Prostate gland (tissue), 2 donors: Measurements from ENCODE around the gene OR4D2. TPM values are rescaled to one million over a fixed set of nuclear protein-coding genes. Genes with fewer than 3 reads are reported as not detected.

Experiments used
- DNase-seq: peaks from one replicate; pipeline ENCODE4 v3.0.0-alpha.2; 2019; ENCODE audit warnings: low spot score
- H3K27ac ChIP-seq, 2 donors: fragments of 200-600 bp; sonication (generic); 2 replicates each; pipeline ENCODE4 v1.5.1; 2017 to 2019
- H3K27me3 ChIP-seq: fragments of 200-600 bp; sonication (generic); replicated peaks from 2 replicates; pipeline ENCODE4 v1.5.1; 2019; ENCODE audit not compliant: insufficient read depth
- H3K36me3 ChIP-seq, 2 donors: fragments of 200-600 bp; sonication (generic); 1 replicate in 1 of 2; 2 replicates in 1 of 2; pipeline versions ENCODE4 v1.5.1 to v1.8.1; 2017 to 2019
- H3K4me1 ChIP-seq: fragments of 200-600 bp; sonication (generic); replicated peaks from 2 replicates; pipeline ENCODE4 v1.5.1; 2019
- H3K4me3 ChIP-seq, 2 donors: fragments of 200-600 bp; sonication (generic); 2 replicates each; pipeline ENCODE4 v1.5.1; 2017 to 2019
- H3K9me3 ChIP-seq: fragments of 200-600 bp; sonication (generic); 2 replicates; pipeline ENCODE4 v1.5.1; 2017
- POLR2A ChIP-seq: fragments of 450-650 bp; IDR thresholded peaks from one replicate; pipeline ENCODE4 v1.6.1; 2016; ENCODE audit warnings: antibody characterized with exemption, mild to moderate bottlenecking
- POLR2AphosphoS5 ChIP-seq: sonication (generic); formaldehyde crosslinking; IDR thresholded peaks from one replicate; pipeline ENCODE4 v1.6.1; 2017; ENCODE audit warnings: antibody characterized with exemption
- WGBS: methylation state at CpG from one replicate; pipeline ENCODE4 v1.1.5; 2018; 5-methylcytosine and 5-hydroxymethylcytosine counted together
- intact Hi-C: fragments of 100-400 bp; cut with DNase I; formaldehyde crosslinking; loops from one replicate; pipeline ENCODE4 v1.14.2; 2022
- total RNA-seq, 2 donors: library from RNA; depleted of rRNA; stranded (reverse); fragments of >200 nt; gene quantifications; one replicate each; pipeline ENCODE4 v1.1.0, GENCODE V29; 2016
- TF ChIP-seq, protein P1 (sequence below), 4 experiments: fragments of 200-600 bp in 2 of 4; fragments of 450-650 bp in 2 of 4; sonication (generic) in 2 of 4; IDR thresholded peaks; 1 replicate in 3 of 4; 2 replicates in 1 of 4; pipeline ENCODE4 v1.5.1; 2016 to 2019; ENCODE audit warnings: antibody characterized with exemption in 4 of 4, mild to moderate bottlenecking in 2 of 4, moderate library complexity in 2 of 4

Gene OR4D2
- total RNA-seq, 2 donors from 2014 or later, result not detected

DNA sequence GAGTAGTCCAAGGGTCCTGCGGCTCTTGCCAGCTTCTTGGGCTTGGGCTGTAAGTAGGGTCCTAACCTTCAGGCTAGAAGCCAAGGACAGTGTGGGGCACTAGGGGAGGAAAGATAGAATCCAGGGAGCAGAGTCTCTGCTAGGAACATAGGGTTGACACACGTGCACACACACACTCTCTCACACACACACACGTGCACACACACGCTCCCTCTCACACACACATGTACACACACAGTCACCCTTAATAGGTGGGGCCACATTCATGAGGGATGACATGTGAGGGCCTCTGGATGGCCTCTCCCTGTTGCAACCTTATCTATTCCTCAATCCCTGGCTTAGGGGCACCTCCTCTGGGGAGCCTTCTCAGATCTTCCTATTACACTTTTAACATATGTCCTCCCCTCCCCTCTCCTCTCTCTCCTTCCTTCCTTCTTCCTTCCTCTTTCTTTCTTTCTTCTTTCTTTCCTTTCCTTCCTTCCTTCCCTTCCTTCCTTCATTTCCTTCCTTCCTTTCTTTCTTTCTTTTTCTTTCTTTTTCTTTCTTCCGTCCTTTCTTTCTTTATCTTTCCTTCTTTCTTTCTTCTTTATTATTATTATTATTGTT, 28.8 kb downstream of the OR4D2 start:
- TF ChIP-seq, protein P1, sequence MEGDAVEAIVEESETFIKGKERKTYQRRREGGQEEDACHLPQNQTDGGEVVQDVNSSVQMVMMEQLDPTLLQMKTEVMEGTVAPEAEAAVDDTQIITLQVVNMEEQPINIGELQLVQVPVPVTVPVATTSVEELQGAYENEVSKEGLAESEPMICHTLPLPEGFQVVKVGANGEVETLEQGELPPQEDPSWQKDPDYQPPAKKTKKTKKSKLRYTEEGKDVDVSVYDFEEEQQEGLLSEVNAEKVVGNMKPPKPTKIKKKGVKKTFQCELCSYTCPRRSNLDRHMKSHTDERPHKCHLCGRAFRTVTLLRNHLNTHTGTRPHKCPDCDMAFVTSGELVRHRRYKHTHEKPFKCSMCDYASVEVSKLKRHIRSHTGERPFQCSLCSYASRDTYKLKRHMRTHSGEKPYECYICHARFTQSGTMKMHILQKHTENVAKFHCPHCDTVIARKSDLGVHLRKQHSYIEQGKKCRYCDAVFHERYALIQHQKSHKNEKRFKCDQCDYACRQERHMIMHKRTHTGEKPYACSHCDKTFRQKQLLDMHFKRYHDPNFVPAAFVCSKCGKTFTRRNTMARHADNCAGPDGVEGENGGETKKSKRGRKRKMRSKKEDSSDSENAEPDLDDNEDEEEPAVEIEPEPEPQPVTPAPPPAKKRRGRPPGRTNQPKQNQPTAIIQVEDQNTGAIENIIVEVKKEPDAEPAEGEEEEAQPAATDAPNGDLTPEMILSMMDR (IDR thresholded peaks at IDR 0.05), result no peak
- TF ChIP-seq POLR2A (no peak), POLR2AphosphoS5 (no peak)
- Histone ChIP-seq H3K4me1 (no peaks in the 10 kb centered on the region), H3K4me3 (no peak overlapping the region), H3K27ac (no peak overlapping the region), H3K27me3 (peaks cover 6% of the 10 kb centered on the region), H3K9me3 (no peaks in the 10 kb centered on the region), H3K36me3 (no peaks in the 10 kb centered on the region)
- DNase-seq, result no peak
- intact Hi-C loops, result no loop called here
- 80% methylated on average over 5 of the region's 5 CpGs for WGBS

DNA sequence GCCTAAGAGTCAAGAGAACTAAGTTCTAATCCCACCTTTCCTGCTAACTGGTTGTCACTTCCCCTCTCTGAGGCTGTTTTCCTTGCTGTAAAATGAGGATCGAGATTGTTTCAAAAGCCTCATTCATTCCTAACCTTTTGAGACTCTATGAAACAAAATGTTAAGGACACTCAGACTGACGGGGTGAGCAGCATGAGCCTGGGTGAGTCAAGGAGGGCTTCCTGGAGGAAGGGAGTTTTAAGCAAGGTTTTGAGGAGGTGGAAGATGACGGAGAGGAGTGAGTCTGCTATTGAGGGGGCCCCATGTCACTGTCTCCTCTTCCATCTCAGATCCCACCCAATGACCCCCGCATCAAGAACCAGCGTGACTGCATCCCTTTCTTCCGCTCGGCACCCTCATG, 29.8 kb downstream of the OR4D2 start:
- 88% methylated on average over 7 of the region's 7 CpGs for WGBS
- Histone ChIP-seq H3K27ac (no peak overlapping the region), H3K27me3 (peaks cover 5% of the 10 kb centered on the region), H3K4me1 (no peaks in the 10 kb centered on the region), H3K9me3 (no peaks in the 10 kb centered on the region), H3K36me3 (no peaks in the 10 kb centered on the region), H3K4me3 (no peak overlapping the region)
- TF ChIP-seq, protein P1 (IDR thresholded peaks at IDR 0.05), result no peak
- TF ChIP-seq POLR2AphosphoS5, result no peak
- no peak for TF ChIP-seq POLR2A
- DNase-seq, result no peak
- intact Hi-C loops, result no loop called here

DNA sequence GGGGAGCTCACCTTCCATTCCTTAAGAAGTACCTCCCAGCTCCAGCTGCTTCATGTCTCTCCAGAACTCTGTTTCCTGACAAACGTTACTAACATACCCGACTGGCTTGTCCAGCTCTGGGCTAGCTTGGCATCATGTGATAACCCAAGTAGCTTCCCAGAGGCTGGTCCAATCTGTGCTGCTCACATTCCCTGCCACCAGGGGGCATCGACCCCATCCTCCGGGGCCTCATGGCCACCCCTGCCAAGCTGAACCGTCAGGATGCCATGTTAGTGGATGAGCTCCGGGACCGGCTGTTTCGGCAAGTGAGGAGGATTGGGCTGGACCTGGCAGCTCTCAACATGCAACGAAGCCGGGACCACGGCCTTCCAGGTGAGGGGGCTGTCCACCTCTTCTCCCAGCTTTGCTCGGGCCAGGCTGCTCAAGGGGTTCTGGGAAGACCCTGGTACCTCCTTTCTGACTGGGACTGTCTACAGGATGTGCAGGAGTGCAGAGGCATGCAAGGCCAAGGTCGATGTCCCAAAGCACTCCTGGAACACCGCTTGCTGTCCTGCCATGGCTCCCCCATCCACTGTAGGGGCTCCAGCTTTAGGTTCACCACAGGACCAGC, 33.3 kb downstream of the OR4D2 start:
- Histone ChIP-seq H3K36me3 (no peaks in the 10 kb centered on the region), H3K27me3 (no peaks in the 10 kb centered on the region), H3K4me1 (no peaks in the 10 kb centered on the region), H3K4me3 (no peak overlapping the region), H3K9me3 (no peaks in the 10 kb centered on the region), H3K27ac (no peak overlapping the region)
- 44% methylated on average over 14 of the region's 14 CpGs for WGBS
- DNase-seq, result peak; percentile 20
- intact Hi-C loops, result no loop called here
- TF ChIP-seq POLR2A, result no peak
- TF ChIP-seq, protein P1 (IDR thresholded peaks at IDR 0.05), result peak in 2 of 4 experiments; percentile 15 to 24

DNA sequence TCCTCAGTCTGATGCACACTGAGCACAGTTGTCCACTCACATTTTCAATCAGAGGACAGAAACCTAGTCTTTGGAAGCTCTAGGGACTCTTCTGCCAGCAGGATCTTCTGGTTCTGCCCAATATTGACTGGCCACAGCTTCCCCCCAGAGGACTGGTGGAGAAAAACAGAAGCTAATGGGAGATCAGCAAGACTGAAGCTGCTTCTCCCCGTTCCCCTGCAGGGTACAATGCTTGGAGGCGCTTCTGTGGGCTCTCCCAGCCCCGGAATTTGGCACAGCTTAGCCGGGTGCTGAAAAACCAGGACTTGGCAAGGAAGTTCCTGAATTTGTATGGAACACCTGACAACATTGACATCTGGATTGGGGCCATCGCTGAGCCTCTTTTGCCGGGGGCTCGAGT, 36.1 kb downstream of the OR4D2 start:
- Histone ChIP-seq H3K27ac (no peak overlapping the region), H3K4me1 (no peaks in the 10 kb centered on the region), H3K36me3 (no peaks in the 10 kb centered on the region), H3K4me3 (no peak overlapping the region), H3K9me3 (no peaks in the 10 kb centered on the region), H3K27me3 (no peaks in the 10 kb centered on the region)
- DNase-seq, result no peak
- WGBS, result 67% methylated on average over 7 of the region's 7 CpGs
- no peak for TF ChIP-seq POLR2A
- no peak for TF ChIP-seq POLR2AphosphoS5
- TF ChIP-seq, protein P1 (IDR thresholded peaks at IDR 0.05), result no peak
- intact Hi-C loops, result no loop called here

DNA sequence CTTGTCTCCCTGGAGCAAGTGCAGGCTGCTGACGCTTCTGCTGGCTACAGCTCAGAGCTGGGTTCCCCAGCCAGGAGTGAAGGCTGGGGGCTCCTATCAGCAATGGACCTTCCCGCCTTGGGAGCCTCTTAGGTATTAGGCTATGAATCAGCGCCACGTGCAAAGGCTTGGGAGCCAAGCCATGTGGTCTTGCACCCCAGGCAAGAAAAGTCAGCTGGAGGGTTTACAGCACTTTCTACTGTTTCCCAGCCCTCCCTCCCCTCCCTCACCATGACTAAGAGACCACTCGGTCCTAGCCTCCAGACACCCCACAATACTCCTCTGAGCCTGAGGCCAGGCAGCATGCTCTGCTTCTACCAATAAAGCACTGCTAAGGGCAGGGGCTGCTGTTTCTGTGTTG, 38.0 kb downstream of the OR4D2 start:
- TF ChIP-seq POLR2AphosphoS5, result no peak
- TF ChIP-seq, protein P1 (IDR thresholded peaks at IDR 0.05), result no peak
- no peak for TF ChIP-seq POLR2A
- Histone ChIP-seq H3K36me3 (no peaks in the 10 kb centered on the region), H3K4me1 (no peaks in the 10 kb centered on the region), H3K4me3 (no peak overlapping the region), H3K9me3 (no peaks in the 10 kb centered on the region), H3K27ac (no peak overlapping the region), H3K27me3 (no peaks in the 10 kb centered on the region)
- 91% methylated on average over 5 of the region's 5 CpGs for WGBS
- intact Hi-C loops, result no loop called here
- DNase-seq, result no peak
